ENCODE data around the gene ZMYND11. TPM values are rescaled to one million over a fixed set of nuclear protein-coding genes. Genes with fewer than 3 reads are reported as not detected.
A peak's percentile ranks its signal among the peaks of the same experiment; 100 is the strongest.

ZMYND11 gene
- 10 to 100 TPM; 63.3 to 95.4 (median 80.0) TPM for total RNA-seq
- 10 to 100 TPM; 26.6 to 33.5 TPM for polyA plus RNA-seq
- long read RNA-seq, donor 1, full-length matches to known transcripts = 48 of 155 reads
- long read RNA-seq, donor 1, partial matches to known transcripts = 14 of 155 reads
- long read RNA-seq, donor 1, other reads (novel, unspliced or antisense) = 93 of 155 reads
- long read RNA-seq, donor 2, full-length matches to known transcripts = 47 of 180 reads
- long read RNA-seq, donor 2, partial matches to known transcripts = 29 of 180 reads
- long read RNA-seq, donor 2, other reads (novel, unspliced or antisense) = 104 of 180 reads
- long read RNA-seq, donor 3, full-length matches to known transcripts = 19 of 116 reads
- long read RNA-seq, donor 3, partial matches to known transcripts = 27 of 116 reads
- long read RNA-seq, donor 3, other reads (novel, unspliced or antisense) = 70 of 116 reads

- DNase-seq = peak; percentile 77 to 78
- 0 to 1% methylated on average over 20 to 52 of the region's 73 CpGs for WGBS, 2 donors
- H3K9me3 ChIP-seq = no peaks in the 10 kb centered on the region
- no peaks in the 10 kb centered on the region for H3K36me3 ChIP-seq
- intact Hi-C loops (cut with DNase I) = no loop called here
- TF ChIP-seq CTCF (IDR thresholded peaks at IDR 0.05) = no peak
- H3K27ac ChIP-seq = peak within 1 kb of the TSS; percentile 94 to 98 (median 97)
- H3K4me1 ChIP-seq = peaks cover 3 to 58% (median 37%) of the 10 kb centered on the region in 9 donors
- peak; percentile 79 to 90 (median 82) for ATAC-seq
- H3K27me3 ChIP-seq = peaks cover 0 to 18% (median 0%) of the 10 kb centered on the region in 7 donors
- peak within 1 kb of the TSS; percentile 73 to 98 (median 90) for H3K4me3 ChIP-seq
Observed at GRCh38 chr10:135132-135600, at the start of gene ZMYND11. Gene ZMYND11 (plus strand): TSS chr10:135455. CDS start chr10:180013, 44,558 bp downstream.

- intact Hi-C loops (cut with DNase I) = no loop called here
- Histone ChIP-seq H3K27ac (no peak overlapping the region), H3K36me3 (no peaks in the 10 kb centered on the region), H3K9me3 (no peaks in the 10 kb centered on the region), H3K27me3 (peaks cover 0 to 9% (median 0%) of the 10 kb centered on the region in 7 donors), H3K4me1 (peaks cover 0 to 4% (median 0%) of the 10 kb centered on the region in 9 donors), H3K4me3 (no peak overlapping the region)
- 82 to 90% methylated on average over 10 of the region's 10 CpGs for WGBS, 2 donors
- no peak for ATAC-seq
- DNase-seq = no peak
- TF ChIP-seq CTCF (IDR thresholded peaks at IDR 0.05) = no peak
Observed at GRCh38 chr10:86031-86430, 49.2 kb upstream of the ZMYND11 start.

- Histone ChIP-seq H3K4me3 (no peak overlapping the region), H3K4me1 (peaks cover 0 to 4% (median 0%) of the 10 kb centered on the region in 9 donors), H3K36me3 (no peaks in the 10 kb centered on the region), H3K27ac (no peak overlapping the region), H3K27me3 (peaks cover 0 to 10% (median 0%) of the 10 kb centered on the region in 7 donors), H3K9me3 (no peaks in the 10 kb centered on the region)
- intact Hi-C loops (cut with DNase I) = no loop called here
- TF ChIP-seq CTCF (IDR thresholded peaks at IDR 0.05) = no peak
- 66 to 69% methylated on average over 19 of the region's 19 CpGs for WGBS, 2 donors
- DNase-seq = no peak
- ATAC-seq = peak in 3 of 8 donors; percentile 20 to 37 (median 24)
Observed at GRCh38 chr10:87177-88080, 47.8 kb upstream of the ZMYND11 start.

- Histone ChIP-seq H3K36me3 (no peaks in the 10 kb centered on the region), H3K27me3 (peaks cover 0 to 10% (median 0%) of the 10 kb centered on the region in 7 donors), H3K27ac (no peak overlapping the region), H3K9me3 (no peaks in the 10 kb centered on the region), H3K4me3 (no peak overlapping the region), H3K4me1 (peaks cover 0 to 4% (median 0%) of the 10 kb centered on the region in 9 donors)
- intact Hi-C loops (cut with DNase I) = no loop called here
- ATAC-seq (no peak), DNase-seq (no peak)
- no peak for TF ChIP-seq CTCF (IDR thresholded peaks at IDR 0.05)
- 59 to 62% methylated on average over 4 of the region's 4 CpGs for WGBS, 2 donors
Observed at GRCh38 chr10:88253-88652, 47.0 kb upstream of the ZMYND11 start.

All from heart right ventricle (tissue), 16 donors.